ENCODE measurements around the gene KCNC4.

GRCh38 chr1:110225756-110226404, 15.8 kb downstream of the KCNC4 start:
- no peak for TF ChIP-seq CTCF (conservative IDR thresholded peaks at IDR 0.05; ENCODE audit: low read depth, low read length)
- TF ChIP-seq EZH2 (IDR thresholded peaks at IDR 0.05; ENCODE audit: borderline replicate concordance, low read depth, low read length, poor library complexity, severe bottlenecking), result no peak
